ENCODE measurements around the gene GDNF. TPM values are rescaled to one million over a fixed set of nuclear protein-coding genes. Genes with fewer than 3 reads are reported as not detected.

The GDNF gene
- total RNA-seq, 1 experiment from 2014 or later = not detected

- ChIA-PET CTCF (no interaction called here), POLR2A (no interaction called here)
- in situ Hi-C loops (cut with HindIII; ENCODE audit: low pct_unique_long_range_greater_than_20kb, low sequenced_read_pairs) (no loop called here), intact Hi-C loops (cut with micrococcal nuclease; ENCODE audit: unreplicated experiment) (no loop called here)
- no peaks in the 10 kb centered on the region for H3K36me3 ChIP-seq (ENCODE audit: control insufficient read depth, insufficient read depth, low read length)
- TF ChIP-seq CTCF (IDR thresholded peaks at IDR 0.05) = no peak
- TF ChIP-seq SIN3A (IDR thresholded peaks at IDR 0.05; ENCODE audit: borderline replicate concordance, insufficient read depth, low read depth, low read length) = no peak
- TF ChIP-seq, protein P1, sequence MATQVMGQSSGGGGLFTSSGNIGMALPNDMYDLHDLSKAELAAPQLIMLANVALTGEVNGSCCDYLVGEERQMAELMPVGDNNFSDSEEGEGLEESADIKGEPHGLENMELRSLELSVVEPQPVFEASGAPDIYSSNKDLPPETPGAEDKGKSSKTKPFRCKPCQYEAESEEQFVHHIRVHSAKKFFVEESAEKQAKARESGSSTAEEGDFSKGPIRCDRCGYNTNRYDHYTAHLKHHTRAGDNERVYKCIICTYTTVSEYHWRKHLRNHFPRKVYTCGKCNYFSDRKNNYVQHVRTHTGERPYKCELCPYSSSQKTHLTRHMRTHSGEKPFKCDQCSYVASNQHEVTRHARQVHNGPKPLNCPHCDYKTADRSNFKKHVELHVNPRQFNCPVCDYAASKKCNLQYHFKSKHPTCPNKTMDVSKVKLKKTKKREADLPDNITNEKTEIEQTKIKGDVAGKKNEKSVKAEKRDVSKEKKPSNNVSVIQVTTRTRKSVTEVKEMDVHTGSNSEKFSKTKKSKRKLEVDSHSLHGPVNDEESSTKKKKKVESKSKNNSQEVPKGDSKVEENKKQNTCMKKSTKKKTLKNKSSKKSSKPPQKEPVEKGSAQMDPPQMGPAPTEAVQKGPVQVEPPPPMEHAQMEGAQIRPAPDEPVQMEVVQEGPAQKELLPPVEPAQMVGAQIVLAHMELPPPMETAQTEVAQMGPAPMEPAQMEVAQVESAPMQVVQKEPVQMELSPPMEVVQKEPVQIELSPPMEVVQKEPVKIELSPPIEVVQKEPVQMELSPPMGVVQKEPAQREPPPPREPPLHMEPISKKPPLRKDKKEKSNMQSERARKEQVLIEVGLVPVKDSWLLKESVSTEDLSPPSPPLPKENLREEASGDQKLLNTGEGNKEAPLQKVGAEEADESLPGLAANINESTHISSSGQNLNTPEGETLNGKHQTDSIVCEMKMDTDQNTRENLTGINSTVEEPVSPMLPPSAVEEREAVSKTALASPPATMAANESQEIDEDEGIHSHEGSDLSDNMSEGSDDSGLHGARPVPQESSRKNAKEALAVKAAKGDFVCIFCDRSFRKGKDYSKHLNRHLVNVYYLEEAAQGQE (IDR thresholded peaks at IDR 0.05; ENCODE audit: insufficient read depth in 1 of 2, low read depth in 2 of 2, low read length in 1 of 2) = no peak
- no peak for TF ChIP-seq TCF7L2 (IDR thresholded peaks at IDR 0.05; ENCODE audit: low read depth, low read length)
- no peak for TF ChIP-seq POLR2AphosphoS5 (IDR thresholded peaks at IDR 0.05; ENCODE audit: low read depth, low read length)
- H3K27me3 ChIP-seq (ENCODE audit: control insufficient read depth, insufficient read depth, low read length) = peaks cover 14% of the 10 kb centered on the region
- no TSS peak for BruUV-seq (replicated peaks)
- no peak overlapping the region for H3K4me3 ChIP-seq (ENCODE audit: low read depth in 2 of 2, low read length in 2 of 2)
- ATAC-seq = no peak
- no peaks in the 10 kb centered on the region for H3K4me1 ChIP-seq (ENCODE audit: control insufficient read depth, insufficient read depth, low read length)
- no peak overlapping the region for H3K27ac ChIP-seq (ENCODE audit: low read length)
- DNase-seq (ENCODE audit: low read depth, low spot score) = no peak
- no peaks in the 10 kb centered on the region for H3K9me3 ChIP-seq (ENCODE audit: control insufficient read depth, insufficient read depth, low read depth, low read length)
Measured at GRCh38 chr5:37881359-37881758, 41.5 kb upstream of the GDNF start.

GRCh38 chr5:37876943-37877342 lies 37.1 kb upstream of the GDNF start:
- BruUV-seq (replicated peaks) = no TSS peak
- ATAC-seq = no peak

More at GRCh38 chr5:37876943-37877342, 37.1 kb upstream of the GDNF start:
- H3K27ac ChIP-seq (ENCODE audit: low read length) = no peak overlapping the region
- intact Hi-C loops (cut with micrococcal nuclease; ENCODE audit: unreplicated experiment) = no loop called here
- H3K9me3 ChIP-seq (ENCODE audit: control insufficient read depth, insufficient read depth, low read depth, low read length) = no peaks in the 10 kb centered on the region
- peaks cover 7% of the 10 kb centered on the region for H3K27me3 ChIP-seq (ENCODE audit: control insufficient read depth, insufficient read depth, low read length)
- in situ Hi-C loops (cut with HindIII; ENCODE audit: low pct_unique_long_range_greater_than_20kb, low sequenced_read_pairs) = no loop called here
- TF ChIP-seq SIN3A (IDR thresholded peaks at IDR 0.05; ENCODE audit: borderline replicate concordance, insufficient read depth, low read depth, low read length) (no peak), TCF7L2 (IDR thresholded peaks at IDR 0.05; ENCODE audit: low read depth, low read length) (no peak), CTCF (IDR thresholded peaks at IDR 0.05) (no peak), POLR2AphosphoS5 (IDR thresholded peaks at IDR 0.05; ENCODE audit: low read depth, low read length) (no peak)
- TF ChIP-seq, protein P1 (IDR thresholded peaks at IDR 0.05; ENCODE audit: insufficient read depth in 1 of 2, low read depth in 2 of 2, low read length in 1 of 2) = no peak
- ChIA-PET CTCF (no interaction called here), POLR2A (no interaction called here)
- no peaks in the 10 kb centered on the region for H3K4me1 ChIP-seq (ENCODE audit: control insufficient read depth, insufficient read depth, low read length)
- H3K36me3 ChIP-seq (ENCODE audit: control insufficient read depth, insufficient read depth, low read length) = no peaks in the 10 kb centered on the region
- no peak for DNase-seq (ENCODE audit: low read depth, low spot score)
- no peak overlapping the region for H3K4me3 ChIP-seq (ENCODE audit: low read depth in 2 of 2, low read length in 2 of 2)

Measured in Panc1 (cell line).